Activated T-cell treated with anti-CD3 and anti-CD28 coated beads, Interleukin-2, amount 50 U/mL, for 72 hours (primary cell): Measurements from ENCODE around the gene ITPA. TPM values are rescaled to one million over a fixed set of nuclear protein-coding genes. Genes with fewer than 3 reads are reported as not detected.

ENCODE experiments used
- ATAC-seq, 2 donors: fragments of 150-1000 bp; cut with Tn5 transposase; replicated peaks in 1 of 2; 2 replicates each; pipeline ENCODE4 v1.10.0; 2021; ENCODE audit warnings: moderate library complexity in 2 of 2, mild to moderate bottlenecking in 1 of 2
- DNase-seq, 2 donors: peaks; one replicate each; pipeline ENCODE4 v3.0.0; 2021 to 2022; ENCODE audit warnings: mixed read lengths in 1 of 2
- H3K27ac Mint-ChIP-seq: one replicate; pipeline ENCODE4 v1.8.0; 2022; ENCODE audit warnings: mild to moderate bottlenecking, moderate library complexity, mixed read lengths
- H3K27me3 Mint-ChIP-seq: one replicate; pipeline ENCODE4 v1.8.0; 2022; ENCODE audit warnings: low read depth, mixed read lengths
- H3K36me3 Mint-ChIP-seq, 2 donors: one replicate each; pipeline ENCODE4 v1.8.0; 2022; ENCODE audit warnings: mixed read lengths in 2 of 2, mild to moderate bottlenecking in 1 of 2; ENCODE audit not compliant: insufficient read depth in 2 of 2
- H3K4me1 Mint-ChIP-seq: one replicate; pipeline ENCODE4 v1.8.0; 2022; ENCODE audit warnings: low read depth, mixed read lengths
- H3K4me3 Mint-ChIP-seq, 2 donors: one replicate each; pipeline ENCODE4 v1.8.0; 2022; ENCODE audit warnings: mild to moderate bottlenecking in 2 of 2, mixed read lengths in 2 of 2, moderate library complexity in 2 of 2
- H3K9me3 Mint-ChIP-seq, 2 donors: one replicate each; pipeline ENCODE4 v1.8.0; 2022; ENCODE audit warnings: mixed read lengths in 2 of 2
- total RNA-seq, 2 donors: library from RNA; stranded (reverse); gene quantifications; one replicate each; pipeline ENCODE4 v1.2.3, GENCODE V29; 2022

The ITPA gene
- total RNA-seq, 2 donors from 2014 or later, result 66.0 to 67.0 TPM

- DNase-seq (no peak), ATAC-seq (no peak)
- no peaks in the 10 kb centered on the region for H3K4me1 Mint-ChIP-seq
- no peaks in the 10 kb centered on the region for H3K36me3 Mint-ChIP-seq
- no peak overlapping the region for H3K27ac Mint-ChIP-seq
- no peak overlapping the region for H3K4me3 Mint-ChIP-seq
- no peaks in the 10 kb centered on the region for H3K9me3 Mint-ChIP-seq
- no peaks in the 10 kb centered on the region for H3K27me3 Mint-ChIP-seq
Observed at GRCh38 chr20:3262566-3262965, 53.3 kb downstream of the ITPA start.

GRCh38 chr20:3270051-3270450 lies 60.8 kb downstream of the ITPA start:
- H3K9me3 Mint-ChIP-seq, result no peaks in the 10 kb centered on the region
- no peaks in the 10 kb centered on the region for H3K36me3 Mint-ChIP-seq
- H3K27ac Mint-ChIP-seq, result no peak overlapping the region
- no peak overlapping the region for H3K4me3 Mint-ChIP-seq
- no peaks in the 10 kb centered on the region for H3K4me1 Mint-ChIP-seq
- ATAC-seq, result no peak
- DNase-seq, result no peak
- H3K27me3 Mint-ChIP-seq, result no peaks in the 10 kb centered on the region

- Mint-ChIP-seq H3K27ac (no peak overlapping the region), H3K4me3 (no peak overlapping the region), H3K9me3 (no peaks in the 10 kb centered on the region), H3K4me1 (no peaks in the 10 kb centered on the region), H3K27me3 (no peaks in the 10 kb centered on the region), H3K36me3 (no peaks in the 10 kb centered on the region)
- DNase-seq (no peak), ATAC-seq (no peak)
Observed at GRCh38 chr20:3273371-3273770, 64.1 kb downstream of the ITPA start.

Other genes with a start within 250 kb of the ITPA start
- 10 to 100 TPM in 1 of 2 donors, 1 to 10 TPM in 1; 5.5 to 87.1 TPM for gene GNRH2, start 165.9 kb upstream of the ITPA start, total RNA-seq
- 100 to 1,000 TPM; 100 to 155 TPM for gene MRPS26, start 163.4 kb upstream of the ITPA start, total RNA-seq
- 1 to 10 TPM; 1.2 to 1.8 TPM for gene OXT, start 137.9 kb upstream of the ITPA start, total RNA-seq
- not detected for gene AVP, start 124.8 kb upstream of the ITPA start, total RNA-seq
- 10 to 100 TPM; 22.1 to 22.6 TPM for gene FASTKD5, start 49.6 kb upstream of the ITPA start, total RNA-seq
- gene UBOX5, start 49.6 kb upstream of the ITPA start, total RNA-seq, result 1 to 10 TPM; 7.8 to 9.6 TPM
- gene LZTS3, start 35.9 kb upstream of the ITPA start, total RNA-seq, result 1 to 10 TPM; 3.1 to 3.5 TPM
- 10 to 100 TPM; 83.6 to 89.3 TPM for gene DDRGK1, start 4.8 kb upstream of the ITPA start, total RNA-seq
- 1 to 10 TPM in 1 of 2 donors, under 1 TPM in 1; 0.53 to 1.9 TPM for gene SLC4A11, start 29.7 kb downstream of the ITPA start, total RNA-seq
- 1 to 10 TPM; 3.6 to 3.7 TPM for gene DNAAF9, start 198.2 kb downstream of the ITPA start, total RNA-seq